H1 (cell line): Measurements from ENCODE around the gene IKZF5.

Experiments used
- JUND ChIP-seq: IDR thresholded peaks from 2 replicates; pipeline ENCODE4 v1.6.1; 2011; ENCODE audit warnings: mild to moderate bottlenecking, improper control_type of control experiment, low read length
- POLR2A ChIP-seq, 2 experiments: IDR thresholded peaks; 1 replicate in 1 of 2; 2 replicates in 1 of 2; pipeline ENCODE4 v1.6.1; 2011; ENCODE audit warnings: low read depth in 2 of 2, low read length in 2 of 2, mild to moderate bottlenecking in 2 of 2; ENCODE audit errors: control extremely low read depth in 1 of 2
- POLR2AphosphoS5 ChIP-seq: IDR thresholded peaks from 2 replicates; pipeline ENCODE4 v1.6.1; 2011; ENCODE audit warnings: low read depth, low read length
- TAF7 ChIP-seq: optimal IDR thresholded peaks from 2 replicates; pipeline ENCODE3; 2011; ENCODE audit warnings: low read depth, mild to moderate bottlenecking, inconsistent platforms, low read length, moderate library complexity, borderline replicate concordance
- YY1 ChIP-seq: IDR thresholded peaks from 2 replicates; pipeline ENCODE4 v1.6.1; 2011; ENCODE audit warnings: low read depth, mild to moderate bottlenecking, low read length
- ZNF274 ChIP-seq: IDR thresholded peaks from 2 replicates; pipeline ENCODE4 v1.7.0; 2012; ENCODE audit warnings: low read length, borderline replicate concordance; ENCODE audit errors: extremely low read depth
- TF ChIP-seq, protein P1 (sequence below), 3 experiments: IDR thresholded peaks; 1 replicate in 2 of 3; 2 replicates in 1 of 3; pipeline versions ENCODE4 v1.5.1 to v1.6.1; 2011; ENCODE audit warnings: low read length in 3 of 3, mild to moderate bottlenecking in 3 of 3, inconsistent platforms in 2 of 3, low read depth in 1 of 3, moderate library complexity in 1 of 3; ENCODE audit not compliant: insufficient read depth in 1 of 3; ENCODE audit errors: control extremely low read depth in 1 of 3

DNA sequence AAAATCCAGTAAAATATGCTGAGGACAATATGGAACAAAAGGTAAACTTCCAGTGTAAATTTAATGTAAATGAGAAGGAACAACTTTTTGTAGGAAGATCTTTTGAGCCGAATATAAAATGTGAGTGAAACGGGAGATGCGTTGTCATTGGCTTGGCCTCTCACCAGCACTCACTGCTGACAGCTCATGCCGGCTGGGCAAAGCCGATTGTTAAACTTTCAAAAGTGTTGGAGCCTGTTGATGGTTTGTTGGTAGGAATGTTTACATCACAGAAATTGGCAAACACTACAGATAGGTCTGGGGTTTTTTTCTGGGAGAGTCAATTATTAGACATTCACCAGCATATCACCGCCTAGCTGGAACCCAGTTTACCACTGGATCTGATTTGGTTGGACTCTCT lies 22.3 kb downstream of the IKZF5 start:
- TF ChIP-seq, protein P1, sequence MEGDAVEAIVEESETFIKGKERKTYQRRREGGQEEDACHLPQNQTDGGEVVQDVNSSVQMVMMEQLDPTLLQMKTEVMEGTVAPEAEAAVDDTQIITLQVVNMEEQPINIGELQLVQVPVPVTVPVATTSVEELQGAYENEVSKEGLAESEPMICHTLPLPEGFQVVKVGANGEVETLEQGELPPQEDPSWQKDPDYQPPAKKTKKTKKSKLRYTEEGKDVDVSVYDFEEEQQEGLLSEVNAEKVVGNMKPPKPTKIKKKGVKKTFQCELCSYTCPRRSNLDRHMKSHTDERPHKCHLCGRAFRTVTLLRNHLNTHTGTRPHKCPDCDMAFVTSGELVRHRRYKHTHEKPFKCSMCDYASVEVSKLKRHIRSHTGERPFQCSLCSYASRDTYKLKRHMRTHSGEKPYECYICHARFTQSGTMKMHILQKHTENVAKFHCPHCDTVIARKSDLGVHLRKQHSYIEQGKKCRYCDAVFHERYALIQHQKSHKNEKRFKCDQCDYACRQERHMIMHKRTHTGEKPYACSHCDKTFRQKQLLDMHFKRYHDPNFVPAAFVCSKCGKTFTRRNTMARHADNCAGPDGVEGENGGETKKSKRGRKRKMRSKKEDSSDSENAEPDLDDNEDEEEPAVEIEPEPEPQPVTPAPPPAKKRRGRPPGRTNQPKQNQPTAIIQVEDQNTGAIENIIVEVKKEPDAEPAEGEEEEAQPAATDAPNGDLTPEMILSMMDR (IDR thresholded peaks at IDR 0.05; ENCODE audit: control extremely low read depth in 1 of 3, insufficient read depth in 1 of 3, low read depth in 1 of 3, low read length in 3 of 3) = no peak
- TF ChIP-seq POLR2A (IDR thresholded peaks at IDR 0.05; ENCODE audit: control extremely low read depth in 1 of 2, low read depth in 2 of 2, low read length in 2 of 2) = no peak
- TF ChIP-seq YY1 = no peak
- no peak for TF ChIP-seq ZNF274
- TF ChIP-seq JUND = no peak
- TF ChIP-seq POLR2AphosphoS5 = no peak
- TF ChIP-seq TAF7 = no peak
